HL-60 (cell line): Measurements from ENCODE around the gene FAS.

Source experiments
- DNase-seq, 2 experiments: peaks; one replicate each; pipeline ENCODE4 v3.0.0-alpha.2; 2010 to 2020; ENCODE audit warnings: low read depth in 1 of 2, low spot score in 1 of 2
- H3K27ac ChIP-seq: fragments of 250-450 bp; sonication (Bioruptor Pico); replicated peaks from 2 replicates; pipeline ENCODE4 v1.5.1; 2020; ENCODE audit warnings: mild to moderate bottlenecking, moderate library complexity
- H3K27me3 ChIP-seq: fragments of 250-450 bp; sonication (Bioruptor Pico); 2 replicates; pipeline ENCODE4 v1.5.1; 2021; ENCODE audit warnings: mild to moderate bottlenecking, moderate library complexity; ENCODE audit not compliant: insufficient read depth, poor library complexity, severe bottlenecking
- H3K4me3 ChIP-seq: replicated peaks from 2 replicates; pipeline ENCODE4 v1.5.1; 2011; ENCODE audit warnings: mild to moderate bottlenecking, control low read depth, low read length; ENCODE audit not compliant: insufficient read depth
- GABPA ChIP-seq: IDR thresholded peaks from 2 replicates; pipeline ENCODE4 v1.6.1; 2012; ENCODE audit warnings: low read depth
- POLR2AphosphoS5 ChIP-seq: IDR thresholded peaks from 2 replicates; pipeline ENCODE4 v1.6.1; 2012; ENCODE audit warnings: low read depth
- SPI1 ChIP-seq: IDR thresholded peaks from 2 replicates; pipeline ENCODE4 v1.6.1; 2012; ENCODE audit warnings: low read depth, mild to moderate bottlenecking, borderline replicate concordance
- TF ChIP-seq, protein P1 (sequence below): IDR thresholded peaks from 2 replicates; pipeline ENCODE4 v1.6.1; 2012; ENCODE audit warnings: low read depth; ENCODE audit not compliant: insufficient replicate concordance
- TF ChIP-seq, protein P2 (sequence below): IDR thresholded peaks from one replicate; pipeline ENCODE4 v1.5.1; 2011; ENCODE audit warnings: low read length, control low read depth, inconsistent platforms; ENCODE audit not compliant: insufficient read depth

FAS gene

GRCh38 chr10:88944813-88945212 lies 45.8 kb upstream of the FAS start:
- Histone ChIP-seq H3K27ac (no peak overlapping the region), H3K4me3 (no peak overlapping the region), H3K27me3 (no peaks in the 10 kb centered on the region)
- TF ChIP-seq, protein P1, sequence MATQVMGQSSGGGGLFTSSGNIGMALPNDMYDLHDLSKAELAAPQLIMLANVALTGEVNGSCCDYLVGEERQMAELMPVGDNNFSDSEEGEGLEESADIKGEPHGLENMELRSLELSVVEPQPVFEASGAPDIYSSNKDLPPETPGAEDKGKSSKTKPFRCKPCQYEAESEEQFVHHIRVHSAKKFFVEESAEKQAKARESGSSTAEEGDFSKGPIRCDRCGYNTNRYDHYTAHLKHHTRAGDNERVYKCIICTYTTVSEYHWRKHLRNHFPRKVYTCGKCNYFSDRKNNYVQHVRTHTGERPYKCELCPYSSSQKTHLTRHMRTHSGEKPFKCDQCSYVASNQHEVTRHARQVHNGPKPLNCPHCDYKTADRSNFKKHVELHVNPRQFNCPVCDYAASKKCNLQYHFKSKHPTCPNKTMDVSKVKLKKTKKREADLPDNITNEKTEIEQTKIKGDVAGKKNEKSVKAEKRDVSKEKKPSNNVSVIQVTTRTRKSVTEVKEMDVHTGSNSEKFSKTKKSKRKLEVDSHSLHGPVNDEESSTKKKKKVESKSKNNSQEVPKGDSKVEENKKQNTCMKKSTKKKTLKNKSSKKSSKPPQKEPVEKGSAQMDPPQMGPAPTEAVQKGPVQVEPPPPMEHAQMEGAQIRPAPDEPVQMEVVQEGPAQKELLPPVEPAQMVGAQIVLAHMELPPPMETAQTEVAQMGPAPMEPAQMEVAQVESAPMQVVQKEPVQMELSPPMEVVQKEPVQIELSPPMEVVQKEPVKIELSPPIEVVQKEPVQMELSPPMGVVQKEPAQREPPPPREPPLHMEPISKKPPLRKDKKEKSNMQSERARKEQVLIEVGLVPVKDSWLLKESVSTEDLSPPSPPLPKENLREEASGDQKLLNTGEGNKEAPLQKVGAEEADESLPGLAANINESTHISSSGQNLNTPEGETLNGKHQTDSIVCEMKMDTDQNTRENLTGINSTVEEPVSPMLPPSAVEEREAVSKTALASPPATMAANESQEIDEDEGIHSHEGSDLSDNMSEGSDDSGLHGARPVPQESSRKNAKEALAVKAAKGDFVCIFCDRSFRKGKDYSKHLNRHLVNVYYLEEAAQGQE, result no peak
- no peak for TF ChIP-seq GABPA
- TF ChIP-seq SPI1, result no peak
- TF ChIP-seq POLR2AphosphoS5, result no peak
- TF ChIP-seq, protein P2, sequence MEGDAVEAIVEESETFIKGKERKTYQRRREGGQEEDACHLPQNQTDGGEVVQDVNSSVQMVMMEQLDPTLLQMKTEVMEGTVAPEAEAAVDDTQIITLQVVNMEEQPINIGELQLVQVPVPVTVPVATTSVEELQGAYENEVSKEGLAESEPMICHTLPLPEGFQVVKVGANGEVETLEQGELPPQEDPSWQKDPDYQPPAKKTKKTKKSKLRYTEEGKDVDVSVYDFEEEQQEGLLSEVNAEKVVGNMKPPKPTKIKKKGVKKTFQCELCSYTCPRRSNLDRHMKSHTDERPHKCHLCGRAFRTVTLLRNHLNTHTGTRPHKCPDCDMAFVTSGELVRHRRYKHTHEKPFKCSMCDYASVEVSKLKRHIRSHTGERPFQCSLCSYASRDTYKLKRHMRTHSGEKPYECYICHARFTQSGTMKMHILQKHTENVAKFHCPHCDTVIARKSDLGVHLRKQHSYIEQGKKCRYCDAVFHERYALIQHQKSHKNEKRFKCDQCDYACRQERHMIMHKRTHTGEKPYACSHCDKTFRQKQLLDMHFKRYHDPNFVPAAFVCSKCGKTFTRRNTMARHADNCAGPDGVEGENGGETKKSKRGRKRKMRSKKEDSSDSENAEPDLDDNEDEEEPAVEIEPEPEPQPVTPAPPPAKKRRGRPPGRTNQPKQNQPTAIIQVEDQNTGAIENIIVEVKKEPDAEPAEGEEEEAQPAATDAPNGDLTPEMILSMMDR, result no peak
- DNase-seq, result no peak

- Histone ChIP-seq H3K27ac (no peak overlapping the region), H3K27me3 (no peaks in the 10 kb centered on the region), H3K4me3 (no peak overlapping the region)
- TF ChIP-seq SPI1, result no peak
- TF ChIP-seq, protein P2, result no peak
- TF ChIP-seq GABPA, result no peak
- TF ChIP-seq, protein P1, result no peak
- no peak for TF ChIP-seq POLR2AphosphoS5
- no peak for DNase-seq
Observed at GRCh38 chr10:88946200-88946599, 44.4 kb upstream of the FAS start.

DNA sequence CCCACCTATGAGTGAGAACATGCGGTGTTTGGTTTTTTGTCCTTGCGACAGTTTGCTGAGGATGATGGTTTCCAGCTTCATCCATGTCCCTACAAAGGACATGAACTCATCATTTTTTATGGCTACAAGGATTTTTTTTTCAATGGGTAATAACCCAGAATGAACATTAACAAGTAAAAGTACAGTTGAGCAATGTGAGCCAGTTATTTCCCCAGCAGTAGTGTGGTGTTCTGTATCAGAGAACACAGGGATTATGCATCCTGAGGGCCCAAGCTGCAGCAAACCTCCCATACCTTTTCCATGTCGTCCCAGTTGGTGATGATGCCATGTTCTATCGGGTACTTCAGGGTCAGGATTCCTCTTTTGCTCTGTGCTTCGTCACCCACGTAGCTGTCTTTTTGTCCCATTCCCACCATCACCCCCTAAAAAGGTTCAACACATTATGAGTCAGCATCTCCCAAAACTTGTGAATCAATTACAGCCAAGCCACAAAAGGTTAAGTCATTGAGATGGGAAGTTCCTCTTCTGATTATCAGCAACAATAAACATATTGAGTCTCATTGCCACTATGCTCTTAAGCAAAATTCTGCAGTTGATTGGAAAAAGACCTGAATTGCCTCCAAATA lies 43.5 kb upstream of the FAS start:
- no peak overlapping the region for H3K4me3 ChIP-seq
- H3K27ac ChIP-seq, result no peak overlapping the region
- no peak for TF ChIP-seq GABPA
- no peak for TF ChIP-seq SPI1
- TF ChIP-seq, protein P1, result no peak
- TF ChIP-seq POLR2AphosphoS5, result no peak
- TF ChIP-seq, protein P2, result no peak
- no peak for DNase-seq
- H3K27me3 ChIP-seq, result no peaks in the 10 kb centered on the region
